ENCODE data around the gene PRSS8.
"Not testable (repeated sequence)": the region's sequence is repeated elsewhere in the genome, so short reads cannot be mapped to it uniquely, and the experiment has no call there.

PRSS8 gene

GRCh38 chr16:31105677-31106213 is 29.8 kb downstream of the PRSS8 start:
- TF ChIP-seq Cebpa-rat (IDR thresholded peaks at IDR 0.05): no peak
- H3K27ac ChIP-seq: peak overlapping the region; percentile 75
- H3K27me3 ChIP-seq: no peaks in the 10 kb centered on the region
- peaks cover 17% of the 10 kb centered on the region for H3K36me3 ChIP-seq
- H3K4me3 ChIP-seq: no peak overlapping the region
- peaks cover 40% of the 10 kb centered on the region for H3K4me1 ChIP-seq
- no peaks in the 10 kb centered on the region for H3K9me3 ChIP-seq
- no peak overlapping the region for H3K9ac ChIP-seq
- peak overlapping the region; percentile 42 for H3K4me2 ChIP-seq
- H4K20me1 ChIP-seq: no peaks in the 10 kb centered on the region

- not testable (repeated sequence) for H3K27me3 ChIP-seq, H3K4me2 ChIP-seq, H3K27ac ChIP-seq, H3K4me3 ChIP-seq, H3K4me1 ChIP-seq, H3K36me3 ChIP-seq, H3K9me3 ChIP-seq, H4K20me1 ChIP-seq, H3K9ac ChIP-seq
Observed at GRCh38 chr16:31100876-31101641, 34.5 kb downstream of the PRSS8 start.

GRCh38 chr16:31099860-31100638 is 35.5 kb downstream of the PRSS8 start:
- Histone ChIP-seq H3K4me1 (peaks cover 14% of the 10 kb centered on the region), H3K27me3 (no peaks in the 10 kb centered on the region), H3K4me2 (no peak overlapping the region), H3K4me3 (no peak overlapping the region), H3K27ac (no peak overlapping the region), H3K36me3 (no peaks in the 10 kb centered on the region), H3K9me3 (no peaks in the 10 kb centered on the region), H3K9ac (no peak overlapping the region), H4K20me1 (no peaks in the 10 kb centered on the region)
- no peak for TF ChIP-seq Cebpa-rat (IDR thresholded peaks at IDR 0.05)

DNA sequence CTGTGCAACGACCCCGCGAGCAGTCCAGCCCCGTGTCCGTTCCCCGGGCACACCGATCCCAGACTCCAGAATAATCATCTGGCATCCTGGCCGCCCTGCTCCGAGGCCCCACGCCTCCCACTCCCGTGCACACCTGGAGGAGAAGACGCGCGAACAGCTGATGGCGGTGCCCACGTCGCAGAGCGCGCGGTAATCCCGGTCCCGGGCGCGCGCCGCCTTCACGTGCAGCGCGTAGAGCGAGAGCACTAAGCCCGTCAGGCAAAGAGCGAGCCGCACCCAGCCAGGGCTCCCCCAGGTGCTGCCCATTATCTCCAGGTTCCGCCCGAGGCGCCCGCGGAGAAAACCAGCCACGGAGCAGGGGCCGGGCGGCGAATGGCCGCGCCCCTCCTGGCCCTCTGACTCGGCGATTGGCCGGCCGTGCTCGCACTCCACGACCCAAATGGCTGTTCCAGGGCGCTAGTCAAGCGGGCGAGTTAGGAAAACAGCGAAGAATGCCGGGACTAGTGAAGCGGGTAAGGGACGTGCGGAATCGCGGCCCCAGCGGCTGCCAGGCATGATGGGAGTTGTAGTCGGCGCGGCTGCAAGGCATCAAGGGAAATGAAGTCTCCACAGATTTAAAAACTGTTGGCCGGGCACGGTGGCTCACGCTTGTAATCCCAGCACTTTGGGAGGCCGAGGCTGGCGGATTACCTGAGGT is 41.0 kb downstream of the PRSS8 start, which contains the start of gene VKORC1:
TSS of gene VKORC1 (minus strand) at position 374 of the 697 bp plus-strand sequence. CDS start at position 306, 68 bp downstream.
- peaks cover 20% of the 10 kb centered on the region; the same call in 1 of the 2 replicates for H4K20me1 ChIP-seq
- no peaks in the 10 kb centered on the region for H3K9me3 ChIP-seq
- peak within 1 kb of the TSS; percentile 85 for H3K27ac ChIP-seq
- no peaks in the 10 kb centered on the region for H3K27me3 ChIP-seq
- peak within 1 kb of the TSS; percentile 92 for H3K9ac ChIP-seq
- peak within 1 kb of the TSS; percentile 96 for H3K4me2 ChIP-seq
- peaks cover 30% of the 10 kb centered on the region for H3K4me1 ChIP-seq
- peaks cover 30% of the 10 kb centered on the region for H3K36me3 ChIP-seq
- peak within 1 kb of the TSS; percentile 95 for H3K4me3 ChIP-seq
- TF ChIP-seq Cebpa-rat (IDR thresholded peaks at IDR 0.05): no peak

GRCh38 chr16:31094088-31094423 is 41.5 kb downstream of the PRSS8 start:
- Histone ChIP-seq H3K27ac (peak overlapping the region; percentile 85), H3K27me3 (no peaks in the 10 kb centered on the region), H3K4me2 (peak overlapping the region; percentile 96), H4K20me1 (peaks cover 23% of the 10 kb centered on the region), H3K36me3 (peaks cover 35% of the 10 kb centered on the region), H3K9ac (peak overlapping the region; percentile 92), H3K4me3 (peak overlapping the region; percentile 95), H3K9me3 (no peaks in the 10 kb centered on the region), H3K4me1 (peaks cover 30% of the 10 kb centered on the region)
- no peak for TF ChIP-seq Cebpa-rat (IDR thresholded peaks at IDR 0.05)

DNA sequence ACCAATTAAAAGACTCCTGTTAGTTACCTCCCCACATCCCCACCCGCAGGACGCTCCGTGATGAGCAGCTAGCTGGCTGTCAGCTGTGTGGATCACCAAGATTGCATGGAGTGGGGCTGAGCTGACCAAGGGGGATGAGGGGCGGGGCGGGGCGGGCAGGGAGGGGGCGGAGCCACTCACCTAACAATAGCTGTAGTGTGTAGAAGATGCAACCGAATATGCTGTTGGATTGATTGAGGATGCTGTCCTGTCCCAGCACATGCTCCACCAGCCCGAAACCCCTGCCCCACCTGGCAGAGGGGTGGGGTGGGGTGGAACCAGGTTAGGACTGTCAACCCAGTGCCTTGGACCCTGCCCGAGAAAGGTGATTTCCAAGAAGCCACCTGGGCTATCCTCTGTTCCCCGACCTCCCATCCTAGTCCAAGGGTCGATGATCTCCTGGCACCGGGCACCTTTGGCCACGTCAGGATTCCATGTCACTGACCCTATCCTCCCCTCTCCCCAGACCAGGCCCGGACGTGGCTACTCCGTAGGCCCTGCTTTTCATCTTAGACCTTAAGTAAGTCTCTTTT is 42.3 kb downstream of the PRSS8 start:
- H3K36me3 ChIP-seq: peaks cover 43% of the 10 kb centered on the region
- H3K27me3 ChIP-seq: no peaks in the 10 kb centered on the region
- TF ChIP-seq Cebpa-rat (IDR thresholded peaks at IDR 0.05): no peak
- H3K4me3 ChIP-seq: peak overlapping the region; percentile 95
- peaks cover 30% of the 10 kb centered on the region for H3K4me1 ChIP-seq
- H3K9ac ChIP-seq: peak overlapping the region; percentile 92
- H3K4me2 ChIP-seq: peak overlapping the region; percentile 96
- H4K20me1 ChIP-seq: peaks cover 32% of the 10 kb centered on the region
- H3K27ac ChIP-seq: no peak overlapping the region
- no peaks in the 10 kb centered on the region for H3K9me3 ChIP-seq

DNA sequence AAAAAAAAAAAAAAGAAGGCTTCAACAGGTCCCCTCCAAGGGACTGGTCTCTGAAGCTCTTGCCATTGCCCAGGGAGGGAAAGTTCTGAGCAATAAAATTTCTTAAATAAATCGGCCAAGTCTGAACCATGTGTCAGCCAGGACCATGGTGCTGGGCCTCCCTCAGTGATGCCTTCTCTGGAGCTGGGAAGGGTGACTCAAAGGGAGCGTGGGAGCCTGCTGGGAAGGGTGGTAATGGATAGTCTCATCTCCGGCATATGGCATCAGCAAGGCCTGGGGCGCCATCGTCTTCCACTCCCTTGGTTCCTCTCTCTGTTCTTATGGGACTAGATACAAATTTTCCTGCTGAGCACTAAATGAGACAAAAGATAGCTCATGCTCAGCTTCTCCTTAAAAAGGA is 43.2 kb downstream of the PRSS8 start:
- peaks cover 52% of the 10 kb centered on the region for H3K36me3 ChIP-seq
- no peak overlapping the region for H3K9ac ChIP-seq
- H3K4me3 ChIP-seq: no peak overlapping the region
- H3K4me2 ChIP-seq: no peak overlapping the region; the same call in 1 of the 2 replicates
- H3K27ac ChIP-seq: no peak overlapping the region
- H3K4me1 ChIP-seq: peaks cover 30% of the 10 kb centered on the region
- peaks cover 40% of the 10 kb centered on the region for H4K20me1 ChIP-seq
- no peak for TF ChIP-seq Cebpa-rat (IDR thresholded peaks at IDR 0.05)
- no peaks in the 10 kb centered on the region for H3K27me3 ChIP-seq
- no peaks in the 10 kb centered on the region for H3K9me3 ChIP-seq

DNA sequence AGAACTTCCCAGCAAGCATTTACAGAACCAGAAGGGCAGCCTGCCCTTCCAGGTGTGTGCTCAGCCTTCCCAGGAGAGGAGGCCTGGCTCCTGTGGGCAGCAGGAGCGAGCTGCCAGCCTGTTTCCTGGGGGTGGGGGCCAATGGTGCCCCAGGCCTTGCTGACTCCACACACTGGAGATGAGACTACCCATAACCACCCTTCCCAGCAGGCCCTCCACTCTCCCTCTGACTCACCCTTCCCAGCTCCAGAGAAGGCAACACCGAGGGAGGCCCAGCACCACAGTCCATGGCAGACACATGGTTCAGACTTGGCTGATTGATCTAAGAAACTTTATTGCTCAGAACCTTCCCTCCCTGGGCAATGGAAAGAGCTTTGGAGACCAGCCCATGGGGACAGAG is 45.0 kb downstream of the PRSS8 start:
- Histone ChIP-seq H3K4me2 (no peak overlapping the region), H4K20me1 (peaks cover 58% of the 10 kb centered on the region), H3K9me3 (no peaks in the 10 kb centered on the region), H3K9ac (no peak overlapping the region), H3K36me3 (peaks cover 70% of the 10 kb centered on the region), H3K27ac (no peak overlapping the region), H3K4me3 (no peak overlapping the region), H3K27me3 (no peaks in the 10 kb centered on the region), H3K4me1 (peaks cover 21% of the 10 kb centered on the region)
- no peak for TF ChIP-seq Cebpa-rat (IDR thresholded peaks at IDR 0.05)

- H3K9me3 ChIP-seq: no peaks in the 10 kb centered on the region
- no peaks in the 10 kb centered on the region for H3K27me3 ChIP-seq
- peaks cover 15% of the 10 kb centered on the region for H3K4me1 ChIP-seq
- no peak overlapping the region for H3K4me2 ChIP-seq
- H3K9ac ChIP-seq: no peak overlapping the region
- no peak overlapping the region for H3K27ac ChIP-seq
- peaks cover 72% of the 10 kb centered on the region for H4K20me1 ChIP-seq
- TF ChIP-seq Cebpa-rat (IDR thresholded peaks at IDR 0.05): no peak
- no peak overlapping the region for H3K4me3 ChIP-seq
- H3K36me3 ChIP-seq: peaks cover 84% of the 10 kb centered on the region
Observed at GRCh38 chr16:31089199-31089598, 46.3 kb downstream of the PRSS8 start.

Data from BLaER1 (cell line).